ENCODE results near the gene PACRG. TPM values are rescaled to one million over a fixed set of nuclear protein-coding genes. Genes with fewer than 3 reads are reported as not detected.

PACRG gene
- total and polyA plus RNA-seq, 2 experiments from 2014 or later = 0.17 to 0.68 TPM

GRCh38 chr6:162942866-162943265, 215.1 kb downstream of the PACRG start:
- H3K27me3 Mint-ChIP-seq (ENCODE audit: insufficient read depth, low read depth, poor library complexity) = no peaks in the 10 kb centered on the region
- H3K4me3 ChIP-seq = no peak overlapping the region
- H2AFZ ChIP-seq = no peak overlapping the region
- H3K4me3 Mint-ChIP-seq = no peak overlapping the region
- no peak for ATAC-seq
- no peak for TF ChIP-seq POLR2AphosphoS5 (IDR thresholded peaks at IDR 0.05; ENCODE audit: low read depth)
- TF ChIP-seq ZNF462 (CRISPR knock-in tag; IDR thresholded peaks at IDR 0.05) = no peak
- no peak for TF ChIP-seq CREB1 (CRISPR knock-in tag; IDR thresholded peaks at IDR 0.05; ENCODE audit: low read depth)
- no peak for TF ChIP-seq STAT1 (IDR thresholded peaks at IDR 0.05; ENCODE audit: unreplicated experiment)
- no peak for TF ChIP-seq NANOG (IDR thresholded peaks at IDR 0.05; ENCODE audit: borderline replicate concordance)
- no peak for TF ChIP-seq REST (IDR thresholded peaks at IDR 0.05; ENCODE audit: unreplicated experiment)
- no peak for TF ChIP-seq ZNF114 (CRISPR knock-in tag; IDR thresholded peaks at IDR 0.05)
- H3K79me2 ChIP-seq (replicated peaks; ENCODE audit: insufficient read depth) = no peaks in the 10 kb centered on the region
- no peak overlapping the region for H3K4me2 ChIP-seq
- no peaks in the 10 kb centered on the region for H3K9me2 ChIP-seq (ENCODE audit: insufficient read depth)
- no peaks in the 10 kb centered on the region for H3F3A ChIP-seq (replicated peaks; ENCODE audit: low read depth)
- 0 out of 2 replicates have a peak, but pooled peaks cover 3% of the 10 kb centered on the region for H3K4me1 ChIP-seq (ENCODE audit: insufficient read depth)
- H3K9me3 Mint-ChIP-seq = no peaks in the 10 kb centered on the region
- H3K36me3 Mint-ChIP-seq (ENCODE audit: low read depth) = no peaks in the 10 kb centered on the region
- no peak overlapping the region for H3K27ac Mint-ChIP-seq
- H3K4me1 Mint-ChIP-seq = peaks cover 7% of the 10 kb centered on the region; the same call in 2 of the 3 replicates
- no peak for DNase-seq (ENCODE audit: low spot score)
- no peaks in the 10 kb centered on the region for H3K27me3 ChIP-seq (ENCODE audit: insufficient read depth)
- H3K27ac ChIP-seq (ENCODE audit: low read depth) = no peak overlapping the region
- H3K36me3 ChIP-seq (ENCODE audit: insufficient read depth) = no peaks in the 10 kb centered on the region
- H4K20me1 ChIP-seq (replicated peaks; ENCODE audit: insufficient read depth) = no peaks in the 10 kb centered on the region
